Measurements from ENCODE around the gene TARBP1.

DNA sequence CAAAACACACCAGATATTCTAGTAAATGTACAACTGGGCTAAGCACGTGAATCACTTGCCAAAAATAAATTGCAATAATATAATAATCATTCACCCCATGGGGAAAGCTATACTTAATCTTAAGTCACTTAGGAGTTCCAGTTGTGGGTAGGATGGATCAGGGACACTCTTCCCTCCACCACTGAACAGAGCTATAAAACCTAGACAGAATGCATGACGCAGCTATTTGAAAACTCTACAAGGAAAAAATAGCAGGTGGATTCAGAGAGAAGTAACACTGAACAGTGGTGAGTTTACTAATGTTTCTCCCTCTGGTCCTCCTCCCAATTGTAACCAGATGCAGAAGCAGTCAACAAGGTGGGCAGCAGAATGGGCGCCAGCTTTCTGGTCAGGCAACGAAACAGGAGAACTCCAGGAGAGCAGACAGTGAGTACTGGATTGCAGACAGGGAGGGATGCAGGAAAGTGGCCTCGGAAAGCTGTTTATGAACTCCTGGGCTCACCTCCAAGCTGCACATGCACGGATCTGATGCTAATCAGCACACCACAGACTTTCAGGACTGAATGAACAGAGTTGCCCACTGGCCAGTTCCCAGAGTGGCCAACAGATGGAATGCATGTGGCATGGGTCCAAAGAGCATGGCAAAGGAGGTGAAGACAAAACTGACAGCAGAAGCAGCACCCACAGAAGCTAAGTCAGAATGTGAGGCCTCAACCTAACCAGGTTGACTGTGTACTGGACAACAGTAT lies 41.4 kb downstream of the TARBP1 start:
- TF ChIP-seq, protein P1, sequence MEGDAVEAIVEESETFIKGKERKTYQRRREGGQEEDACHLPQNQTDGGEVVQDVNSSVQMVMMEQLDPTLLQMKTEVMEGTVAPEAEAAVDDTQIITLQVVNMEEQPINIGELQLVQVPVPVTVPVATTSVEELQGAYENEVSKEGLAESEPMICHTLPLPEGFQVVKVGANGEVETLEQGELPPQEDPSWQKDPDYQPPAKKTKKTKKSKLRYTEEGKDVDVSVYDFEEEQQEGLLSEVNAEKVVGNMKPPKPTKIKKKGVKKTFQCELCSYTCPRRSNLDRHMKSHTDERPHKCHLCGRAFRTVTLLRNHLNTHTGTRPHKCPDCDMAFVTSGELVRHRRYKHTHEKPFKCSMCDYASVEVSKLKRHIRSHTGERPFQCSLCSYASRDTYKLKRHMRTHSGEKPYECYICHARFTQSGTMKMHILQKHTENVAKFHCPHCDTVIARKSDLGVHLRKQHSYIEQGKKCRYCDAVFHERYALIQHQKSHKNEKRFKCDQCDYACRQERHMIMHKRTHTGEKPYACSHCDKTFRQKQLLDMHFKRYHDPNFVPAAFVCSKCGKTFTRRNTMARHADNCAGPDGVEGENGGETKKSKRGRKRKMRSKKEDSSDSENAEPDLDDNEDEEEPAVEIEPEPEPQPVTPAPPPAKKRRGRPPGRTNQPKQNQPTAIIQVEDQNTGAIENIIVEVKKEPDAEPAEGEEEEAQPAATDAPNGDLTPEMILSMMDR (IDR thresholded peaks at IDR 0.05) = no peak
- TF ChIP-seq POLR2A (IDR thresholded peaks at IDR 0.05) = no peak

Measured in testis (tissue), 2 donors.